Amniotic epithelial cell (primary cell): ENCODE measurements around the gene CCDC17.

Source experiments
- DNase-seq: peaks from one replicate; pipeline ENCODE4 v3.0.0-alpha.2; 2010; ENCODE audit warnings: low read depth

Gene CCDC17

GRCh38 chr1:45583666-45584350 is 40.0 kb downstream of the CCDC17 start, which contains the start of gene NASP:
NASP (plus strand) TSS chr1:45584041; CDS start chr1:45584147, 106 bp downstream.
- DNase-seq: peak; percentile 74

GRCh38 chr1:45583264-45583665 is 40.6 kb downstream of the CCDC17 start:
- peak; percentile 96 for DNase-seq

GRCh38 chr1:45574105-45574626 is 49.7 kb downstream of the CCDC17 start:
- no peak for DNase-seq

GRCh38 chr1:45573231-45573804 is 50.5 kb downstream of the CCDC17 start:
- DNase-seq: peak; percentile 32

GRCh38 chr1:45570631-45571030 is 53.2 kb downstream of the CCDC17 start:
- DNase-seq: no peak
